BJ (cell line): Measurements from ENCODE around the gene LAMA4. TPM values are rescaled to one million over a fixed set of nuclear protein-coding genes. Genes with fewer than 3 reads are reported as not detected.

Experiments used
- CTCF ChIA-PET: fragments of 350-600 bp; formaldehyde crosslinking; extraction: SDS; loops from one replicate; lab custom pipeline; 2021; ENCODE audit warnings: antibody characterized with exemption, inconsistent platforms; lab: Yijun Ruan, JAX
- POLR2A ChIA-PET: fragments of 300-600 bp; sonication (Branson Sonifier 250); formaldehyde crosslinking; extraction: SDS; loops from one replicate; lab custom pipeline; 2021; ENCODE audit warnings: antibody characterized with exemption; lab: Charles Lee
- DNase-seq: peaks from one replicate; pipeline ENCODE4 v3.0.0-alpha.2; 2011; ENCODE audit warnings: low read depth
- H3K27me3 ChIP-seq: 2 replicates; pipeline ENCODE4 v1.6.0; 2011; ENCODE audit warnings: low read length; ENCODE audit not compliant: control insufficient read depth, insufficient read depth
- H3K36me3 ChIP-seq: 2 replicates; pipeline ENCODE4 v1.5.1; 2011; ENCODE audit warnings: low read length; ENCODE audit not compliant: control insufficient read depth, insufficient read depth
- H3K4me3 ChIP-seq: 2 replicates; pipeline ENCODE4 v1.5.1; 2011; ENCODE audit warnings: low read depth, mild to moderate bottlenecking, control low read depth, low read length
- CTCF ChIP-seq: IDR thresholded peaks from 2 replicates; pipeline ENCODE4 v1.5.1; 2011; ENCODE audit warnings: low read depth, mild to moderate bottlenecking, control low read depth, inconsistent platforms, low read length, moderate library complexity; ENCODE audit not compliant: insufficient read depth
- polyA plus RNA-seq: library from polyadenylated mRNA; depleted of rRNA; stranded (reverse); fragments of >200 nt; gene quantifications from 2 replicates; pipeline ENCODE4 v1.2.3, GENCODE V29; 2011

Gene LAMA4
- polyA plus RNA-seq, 1 experiment: 301 TPM

GRCh38 chr6:112179631-112180030 is 74.7 kb downstream of the LAMA4 start:
- TF ChIP-seq CTCF: no peak
- H3K4me3 ChIP-seq: no peak overlapping the region
- ChIA-PET POLR2A (no interaction called here), CTCF (interaction anchor here (0.6 to 4.3 kb wide), 30 partner anchors 10 to 279 kb away, joined by 3 to 30 read pairs (median 4); partner anchors contain the start of gene LAMA4)
- H3K27me3 ChIP-seq: no peaks in the 10 kb centered on the region
- DNase-seq: no peak
- peaks cover 6% of the 10 kb centered on the region for H3K36me3 ChIP-seq

- Histone ChIP-seq H3K4me3 (no peak overlapping the region), H3K36me3 (peaks cover 6% of the 10 kb centered on the region), H3K27me3 (no peaks in the 10 kb centered on the region)
- POLR2A ChIA-PET: no interaction called here
- CTCF ChIA-PET: interaction anchor here (0.9 to 4.3 kb wide), 9 partner anchors 11 to 192 kb away, joined by 3 to 30 read pairs (median 4); no protein-coding TSS in a partner anchor
- DNase-seq: no peak
- TF ChIP-seq CTCF: no peak
Measured at GRCh38 chr6:112178846-112179245, 75.5 kb downstream of the LAMA4 start.

- CTCF ChIA-PET: interaction anchor here (1.3 kb wide), 1 partner anchor 15 kb away, joined by 4 read pairs; no protein-coding TSS in a partner anchor
- Histone ChIP-seq H3K36me3 (peaks cover 5% of the 10 kb centered on the region), H3K27me3 (no peaks in the 10 kb centered on the region), H3K4me3 (no peak overlapping the region)
- TF ChIP-seq CTCF: no peak
- DNase-seq: no peak
- POLR2A ChIA-PET: no interaction called here
Measured at GRCh38 chr6:112177092-112177491, 77.3 kb downstream of the LAMA4 start.

GRCh38 chr6:112176175-112176574 is 78.2 kb downstream of the LAMA4 start:
- ChIA-PET CTCF (interaction anchor here (1.2 to 1.3 kb wide), 2 partner anchors 14 to 135 kb away, joined by 3 to 4 read pairs; no protein-coding TSS in a partner anchor), POLR2A (no interaction called here)
- no peak for TF ChIP-seq CTCF
- H3K4me3 ChIP-seq: no peak overlapping the region
- no peak for DNase-seq
- H3K36me3 ChIP-seq: peaks cover 8% of the 10 kb centered on the region
- H3K27me3 ChIP-seq: no peaks in the 10 kb centered on the region

- Histone ChIP-seq H3K4me3 (no peak overlapping the region), H3K27me3 (no peaks in the 10 kb centered on the region), H3K36me3 (peaks cover 12% of the 10 kb centered on the region)
- no peak for TF ChIP-seq CTCF
- ChIA-PET POLR2A (no interaction called here), CTCF (interaction anchor here (0.7 to 3.1 kb wide), 3 partner anchors 10 to 138 kb away, joined by 3 to 16 read pairs (median 3); no protein-coding TSS in a partner anchor)
- no peak for DNase-seq
Measured at GRCh38 chr6:112173221-112173804, 81.1 kb downstream of the LAMA4 start.
